Tibial artery (tissue), 4 donors: ENCODE results near the gene S100A10.

ENCODE experiments used
- DNase-seq, 2 donors: peaks; one replicate each; pipeline ENCODE4 v3.0.0-alpha.2; 2019
- H3K27ac ChIP-seq, 2 donors: fragments of 200-600 bp; sonication (generic) in 1 of 2; 1 replicate in 1 of 2; 2 replicates in 1 of 2; pipeline ENCODE4 v1.5.1; 2018 to 2019; ENCODE audit warnings: mild to moderate bottlenecking in 1 of 2
- H3K27me3 ChIP-seq, 2 donors: fragments of 200-600 bp; sonication (generic) in 1 of 2; one replicate each; pipeline versions ENCODE4 v1.5.1 to v1.6.0; 2016 to 2019
- H3K36me3 ChIP-seq, 3 donors: fragments of 200-600 bp; sonication (generic) in 2 of 3; one replicate each; pipeline ENCODE4 v1.5.1; 2016 to 2019; ENCODE audit warnings: mild to moderate bottlenecking in 2 of 3
- H3K4me1 ChIP-seq, 4 donors: fragments of 200-600 bp; sonication (generic) in 2 of 4; 1 replicate in 3 of 4; 2 replicates in 1 of 4; pipeline ENCODE4 v1.5.1; 2016 to 2019
- H3K4me3 ChIP-seq, 2 donors: fragments of 200-600 bp; sonication (generic) in 1 of 2; 1 replicate in 1 of 2; 2 replicates in 1 of 2; pipeline ENCODE4 v1.5.1; 2018 to 2019; ENCODE audit warnings: mild to moderate bottlenecking in 2 of 2
- H3K9me3 ChIP-seq, 3 donors: fragments of 200-600 bp; sonication (generic) in 1 of 3; one replicate each; pipeline ENCODE4 v1.5.1; 2016 to 2019
- intact Hi-C: fragments of 100-400 bp; cut with DNase I; formaldehyde crosslinking; loops from one replicate; pipeline ENCODE4 v1.15.0; 2023; ENCODE audit warnings: low total_unique reads
- TF ChIP-seq, protein P1 (sequence below), 2 experiments: fragments of 200-600 bp in 1 of 2; fragments of 450-650 bp in 1 of 2; IDR thresholded peaks; one replicate each; pipeline ENCODE4 v1.5.1; 2017 to 2019; ENCODE audit warnings: antibody characterized with exemption in 2 of 2, mild to moderate bottlenecking in 1 of 2, moderate library complexity in 1 of 2

The S100A10 gene

DNA sequence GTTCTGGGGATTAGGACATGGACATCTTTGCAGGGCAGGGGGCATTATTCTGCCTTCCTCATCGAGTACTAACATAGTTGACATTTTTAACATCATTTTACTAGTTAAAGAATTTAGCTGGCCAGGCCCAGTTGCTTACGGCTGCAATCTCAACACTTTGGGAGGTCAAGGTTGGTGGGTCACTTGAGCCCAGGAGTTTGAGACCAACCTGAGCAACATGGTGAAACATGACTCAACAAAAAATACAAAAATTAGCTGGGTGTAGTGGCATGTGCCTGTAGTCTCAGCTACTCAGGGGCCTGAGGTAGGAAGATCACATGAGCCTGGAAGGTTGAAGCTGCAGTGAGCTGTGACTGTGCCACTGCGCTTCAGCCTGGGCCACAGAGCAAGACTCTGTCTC is 54.5 kb downstream of the S100A10 start:
- no peaks in the 10 kb centered on the region for H3K9me3 ChIP-seq
- H3K4me3 ChIP-seq = no peak overlapping the region
- H3K4me1 ChIP-seq = peaks cover 0 to 14% (median 3%) of the 10 kb centered on the region in 4 donors
- H3K36me3 ChIP-seq = no peaks in the 10 kb centered on the region
- intact Hi-C loops = no loop called here
- TF ChIP-seq, protein P1, sequence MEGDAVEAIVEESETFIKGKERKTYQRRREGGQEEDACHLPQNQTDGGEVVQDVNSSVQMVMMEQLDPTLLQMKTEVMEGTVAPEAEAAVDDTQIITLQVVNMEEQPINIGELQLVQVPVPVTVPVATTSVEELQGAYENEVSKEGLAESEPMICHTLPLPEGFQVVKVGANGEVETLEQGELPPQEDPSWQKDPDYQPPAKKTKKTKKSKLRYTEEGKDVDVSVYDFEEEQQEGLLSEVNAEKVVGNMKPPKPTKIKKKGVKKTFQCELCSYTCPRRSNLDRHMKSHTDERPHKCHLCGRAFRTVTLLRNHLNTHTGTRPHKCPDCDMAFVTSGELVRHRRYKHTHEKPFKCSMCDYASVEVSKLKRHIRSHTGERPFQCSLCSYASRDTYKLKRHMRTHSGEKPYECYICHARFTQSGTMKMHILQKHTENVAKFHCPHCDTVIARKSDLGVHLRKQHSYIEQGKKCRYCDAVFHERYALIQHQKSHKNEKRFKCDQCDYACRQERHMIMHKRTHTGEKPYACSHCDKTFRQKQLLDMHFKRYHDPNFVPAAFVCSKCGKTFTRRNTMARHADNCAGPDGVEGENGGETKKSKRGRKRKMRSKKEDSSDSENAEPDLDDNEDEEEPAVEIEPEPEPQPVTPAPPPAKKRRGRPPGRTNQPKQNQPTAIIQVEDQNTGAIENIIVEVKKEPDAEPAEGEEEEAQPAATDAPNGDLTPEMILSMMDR (IDR thresholded peaks at IDR 0.05) = no peak
- no peak overlapping the region for H3K27ac ChIP-seq
- no peaks in the 10 kb centered on the region for H3K27me3 ChIP-seq
- no peak for DNase-seq

DNA sequence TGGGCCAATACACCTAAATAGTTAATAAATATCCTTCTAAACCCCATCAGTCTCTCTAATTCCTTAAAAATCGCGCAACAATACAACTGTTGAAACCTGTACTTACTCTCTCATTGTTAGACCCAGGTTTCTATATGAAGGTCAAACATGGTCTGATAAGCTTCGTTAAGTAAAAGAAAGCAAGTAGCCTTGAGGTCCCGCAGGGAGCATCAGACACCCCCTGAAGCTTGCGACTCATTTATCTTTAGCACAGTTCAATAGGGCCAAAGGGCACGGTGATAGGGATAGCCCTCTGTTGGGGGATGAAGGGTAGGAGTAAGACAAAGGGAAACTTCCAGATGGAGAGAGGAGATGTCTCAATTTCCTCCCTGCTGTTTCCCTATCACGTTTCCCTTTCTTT is 57.0 kb downstream of the S100A10 start:
- TF ChIP-seq, protein P1 (IDR thresholded peaks at IDR 0.05) = no peak
- H3K27ac ChIP-seq = no peak overlapping the region
- no peaks in the 10 kb centered on the region for H3K9me3 ChIP-seq
- no peaks in the 10 kb centered on the region for H3K27me3 ChIP-seq
- no peak for DNase-seq
- H3K4me3 ChIP-seq = no peak overlapping the region
- peaks cover 0 to 9% (median 3%) of the 10 kb centered on the region in 4 donors for H3K4me1 ChIP-seq
- intact Hi-C loops = no loop called here
- H3K36me3 ChIP-seq = no peaks in the 10 kb centered on the region

DNA sequence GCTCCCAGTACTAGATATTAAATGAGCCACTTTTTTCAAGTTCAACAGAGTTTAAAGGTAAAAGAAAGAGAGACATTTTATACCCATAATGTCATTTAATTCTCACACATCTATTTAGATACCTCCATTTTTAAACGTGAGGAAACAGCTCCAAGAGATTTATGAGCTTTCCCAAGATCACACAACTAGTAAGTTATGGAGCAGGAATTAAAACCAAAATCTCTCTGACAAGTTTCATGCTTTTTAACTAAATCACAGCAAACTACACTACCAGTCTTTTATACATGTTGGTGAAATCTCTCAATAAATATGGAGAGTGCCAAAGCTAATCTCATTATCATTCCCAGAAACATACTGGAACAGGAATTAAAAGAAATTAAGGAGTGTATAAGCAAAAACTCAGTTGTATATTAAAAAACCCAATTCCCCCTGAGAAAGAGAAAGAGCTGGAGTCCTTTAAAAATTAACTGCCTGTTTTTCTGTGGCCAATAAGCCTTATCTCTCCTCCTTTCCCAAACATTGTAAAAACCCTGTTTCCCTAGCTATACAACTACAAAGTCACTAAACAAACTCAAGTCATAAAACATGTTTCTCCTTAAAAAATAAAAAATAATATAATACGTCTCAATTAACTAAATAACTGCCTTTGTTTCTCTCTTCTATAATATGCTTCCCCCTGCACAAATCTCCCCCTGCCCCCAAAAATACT is 57.6 kb downstream of the S100A10 start:
- Histone ChIP-seq H3K27ac (no peak overlapping the region), H3K4me3 (no peak overlapping the region), H3K9me3 (no peaks in the 10 kb centered on the region), H3K27me3 (no peaks in the 10 kb centered on the region), H3K4me1 (peaks cover 0 to 3% (median 0%) of the 10 kb centered on the region in 4 donors), H3K36me3 (no peaks in the 10 kb centered on the region)
- no peak for DNase-seq
- intact Hi-C loops = no loop called here
- TF ChIP-seq, protein P1 (IDR thresholded peaks at IDR 0.05) = no peak

DNA sequence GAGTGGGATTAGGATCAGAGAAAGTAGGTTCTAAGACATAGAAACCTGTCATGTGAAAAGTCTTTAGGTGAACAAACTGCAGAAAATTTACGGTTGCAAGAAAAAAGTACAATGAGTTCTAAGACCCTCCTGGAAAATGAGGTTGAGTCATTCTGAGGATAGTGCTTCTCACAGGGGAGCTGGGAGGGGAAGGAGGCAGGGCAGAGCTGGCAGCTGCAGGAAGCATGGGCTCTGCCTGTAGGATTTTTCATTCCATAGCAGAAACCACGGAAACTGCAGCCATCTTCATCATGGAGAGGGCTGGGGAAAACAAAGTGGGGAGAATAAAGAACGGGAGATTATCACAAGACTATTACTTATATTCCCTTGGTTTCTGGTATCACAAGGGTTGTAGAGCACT is 58.5 kb downstream of the S100A10 start:
- intact Hi-C loops = no loop called here
- Histone ChIP-seq H3K27me3 (no peaks in the 10 kb centered on the region), H3K9me3 (no peaks in the 10 kb centered on the region), H3K4me1 (no peaks in the 10 kb centered on the region), H3K4me3 (no peak overlapping the region), H3K36me3 (no peaks in the 10 kb centered on the region), H3K27ac (no peak overlapping the region)
- no peak for DNase-seq
- TF ChIP-seq, protein P1 (IDR thresholded peaks at IDR 0.05) = no peak

DNA sequence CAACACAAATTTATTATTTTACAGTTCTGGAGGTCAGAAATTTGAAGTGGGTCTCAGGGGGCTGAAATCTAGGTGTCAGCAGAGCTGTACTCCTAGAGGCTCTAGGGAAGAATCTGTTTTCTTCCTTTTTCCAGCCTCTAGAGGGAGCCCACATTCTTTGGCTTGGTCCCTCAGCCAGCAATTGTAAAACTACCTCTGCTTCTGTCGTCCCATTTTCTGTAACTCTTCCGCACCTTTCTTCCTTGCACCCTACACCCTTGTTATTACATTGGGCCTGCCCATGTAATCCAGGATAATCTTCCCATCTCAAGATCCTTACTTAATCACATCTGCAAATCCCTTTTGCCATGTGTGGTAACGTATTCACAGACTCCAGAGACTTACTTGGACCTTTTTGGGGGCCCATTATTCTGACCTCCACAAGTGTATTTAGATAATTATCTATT is 59.6 kb downstream of the S100A10 start:
- TF ChIP-seq, protein P1 (IDR thresholded peaks at IDR 0.05) = peak; percentile 83
- Histone ChIP-seq H3K36me3 (no peaks in the 10 kb centered on the region), H3K27ac (no peak overlapping the region), H3K9me3 (no peaks in the 10 kb centered on the region), H3K4me3 (no peak overlapping the region), H3K27me3 (no peaks in the 10 kb centered on the region), H3K4me1 (no peaks in the 10 kb centered on the region)
- intact Hi-C loops = loop anchor here (5.0 kb wide), 1 partner anchor 63 kb away; no protein-coding TSS in a partner anchor
- no peak for DNase-seq
